Left lung (tissue), 10 donors: Measurements from ENCODE around the gene TMEM175. TPM values are rescaled to one million over a fixed set of nuclear protein-coding genes. Genes with fewer than 3 reads are reported as not detected.
A peak's percentile ranks its signal among the peaks of the same experiment; 100 is the strongest.

Experiments
- ATAC-seq: fragments of 200-7000 bp; cut with Tn5 transposase; one replicate; pipeline ENCODE4 v1.9.1; 2020; ENCODE audit warnings: moderate library complexity
- DNase-seq, 4 donors: peaks; one replicate each; pipeline ENCODE4 v3.0.0-alpha.2; 2013 to 2020
- H3K27ac ChIP-seq, 2 donors: fragments of 200-600 bp; sonication (generic) in 1 of 2; one replicate each; pipeline versions ENCODE4 v1.5.0 to v1.8.0; 2020 to 2021
- H3K27me3 ChIP-seq, 2 donors: fragments of 200-600 bp; sonication (generic) in 1 of 2; one replicate each; pipeline versions ENCODE4 v1.5.0 to v1.8.0; 2020 to 2021
- H3K36me3 ChIP-seq, 2 donors: fragments of 200-600 bp; sonication (generic) in 1 of 2; one replicate each; pipeline versions ENCODE4 v1.5.0 to v1.8.0; 2020 to 2021
- H3K4me1 ChIP-seq, 2 donors: fragments of 200-600 bp; one replicate each; pipeline ENCODE4 v1.8.0; 2021
- H3K4me3 ChIP-seq, 2 donors: fragments of 200-600 bp; sonication (generic) in 1 of 2; one replicate each; pipeline versions ENCODE4 v1.5.0 to v1.8.0; 2020 to 2021; ENCODE audit warnings: mild to moderate bottlenecking in 1 of 2
- H3K9me3 ChIP-seq, 2 donors: fragments of 200-600 bp; sonication (generic) in 1 of 2; one replicate each; pipeline versions ENCODE4 v1.5.0 to v1.8.0; 2020 to 2021
- CTCF ChIP-seq, 2 donors: fragments of 200-600 bp; sonication (generic) in 1 of 2; IDR thresholded peaks; one replicate each; pipeline versions ENCODE4 v1.5.0 to v1.8.0; 2021; ENCODE audit warnings: antibody characterized with exemption in 2 of 2
- intact Hi-C, 2 donors: fragments of 100-400 bp; cut with DNase I; formaldehyde crosslinking; loops; one replicate each; pipeline versions ENCODE4 v1.11.2 to v1.14.2; 2022
- polyA plus RNA-seq, 6 donors: library from polyadenylated mRNA; unstranded; fragments of 120-200 nt; gene quantifications; one replicate each; pipeline ENCODE4 v1.2.1, GENCODE V29; 2013; ENCODE audit not compliant: insufficient read length in 6 of 6
- total RNA-seq, 2 donors: library from RNA; stranded (reverse); fragmentation: NEBNext Ultra II Directional; extraction: Animal tissue kit (Norgen Biotek cat#: 25700); gene quantifications; one replicate each; pipeline ENCODE4 v1.2.1, GENCODE V29; 2021
- donor health status: DM: no; HTN: yes; CAD: no.
- donor health status: DM: no; HTN: no; CAD: no.

The TMEM175 gene
- total and polyA plus RNA-seq, 8 donors, result 24.4 to 38.7 (median 27.6) TPM

GRCh38 chr4:901192-901910 lies 30.9 kb upstream of the TMEM175 start:
- TF ChIP-seq CTCF (IDR thresholded peaks at IDR 0.05), result no peak
- Histone ChIP-seq H3K36me3 (peaks cover 0 to 93% of the 10 kb centered on the region in 2 donors), H3K4me1 (no peaks in the 10 kb centered on the region), H3K9me3 (no peaks in the 10 kb centered on the region), H3K27me3 (no peaks in the 10 kb centered on the region), H3K4me3 (no peak overlapping the region), H3K27ac (no peak overlapping the region)
- ATAC-seq (no peak), DNase-seq (peak in 1 of 4 donors; percentile 54)
- intact Hi-C loops, result no loop called here

GRCh38 chr4:903066-904046 lies 28.9 kb upstream of the TMEM175 start:
- Histone ChIP-seq H3K4me1 (peaks cover 0 to 10% of the 10 kb centered on the region in 2 donors), H3K4me3 (no peak overlapping the region), H3K9me3 (no peaks in the 10 kb centered on the region), H3K27me3 (no peaks in the 10 kb centered on the region), H3K27ac (no peak overlapping the region), H3K36me3 (peaks cover 0 to 87% of the 10 kb centered on the region in 2 donors)
- intact Hi-C loops, result no loop called here
- ATAC-seq (no peak), DNase-seq (peak in 1 of 4 donors; percentile 75)
- no peak for TF ChIP-seq CTCF (IDR thresholded peaks at IDR 0.05)

GRCh38 chr4:905485-906338 lies 26.5 kb upstream of the TMEM175 start:
- ATAC-seq (no peak), DNase-seq (peak in 1 of 4 donors; percentile 67)
- peaks cover 0 to 86% of the 10 kb centered on the region in 2 donors for H3K36me3 ChIP-seq
- H3K4me3 ChIP-seq, result no peak overlapping the region
- H3K27ac ChIP-seq, result no peak overlapping the region
- no peaks in the 10 kb centered on the region for H3K27me3 ChIP-seq
- TF ChIP-seq CTCF (IDR thresholded peaks at IDR 0.05), result no peak
- H3K9me3 ChIP-seq, result no peaks in the 10 kb centered on the region
- intact Hi-C loops, result no loop called here
- peaks cover 0 to 10% of the 10 kb centered on the region in 2 donors for H3K4me1 ChIP-seq

GRCh38 chr4:906339-907102 lies 25.7 kb upstream of the TMEM175 start:
- no peak for TF ChIP-seq CTCF (IDR thresholded peaks at IDR 0.05)
- ATAC-seq (no peak), DNase-seq (peak in 1 of 4 donors; percentile 55)
- Histone ChIP-seq H3K4me1 (peaks cover 0 to 14% of the 10 kb centered on the region in 2 donors), H3K27me3 (no peaks in the 10 kb centered on the region), H3K9me3 (no peaks in the 10 kb centered on the region), H3K4me3 (no peak overlapping the region), H3K27ac (no peak overlapping the region), H3K36me3 (peaks cover 0 to 86% of the 10 kb centered on the region in 2 donors)
- intact Hi-C loops, result no loop called here
